PC-9 (cell line): Measurements from ENCODE around the gene ADARB2. TPM values are rescaled to one million over a fixed set of nuclear protein-coding genes. Genes with fewer than 3 reads are reported as not detected.

Experiments
- BruUV-seq: library from RNA; stranded (reverse); fragments of 400-500 nt; replicated peaks from 2 replicates; lab custom pipeline; 2021; lab: Mats Ljungman, UMichigan
- CTCF ChIA-PET: fragments of 300-600 bp; sonication (Branson Sonifier 250); formaldehyde crosslinking; loops from one replicate; lab custom pipeline; 2022; ENCODE audit warnings: antibody characterized with exemption; lab: Charles Lee
- POLR2A ChIA-PET: fragments of 300-600 bp; sonication (Branson Sonifier 250); formaldehyde crosslinking; loops from one replicate; lab custom pipeline; 2022; ENCODE audit warnings: antibody characterized with exemption; ENCODE audit not compliant: unreplicated experiment; lab: Charles Lee
- DNase-seq, 2 experiments: peaks; one replicate each; pipeline versions ENCODE4 v3.0.0 to v3.0.0-alpha.2; 2015 to 2022; ENCODE audit warnings: mixed read lengths in 1 of 2
- H2AFZ ChIP-seq: fragments of 200-600 bp; sonication (generic); 2 replicates; pipeline ENCODE4 v1.8.1; 2017; ENCODE audit warnings: antibody characterized with exemption
- H3F3A ChIP-seq: fragments of 200-600 bp; sonication (generic); 2 replicates; pipeline ENCODE4 v1.8.1; 2017; ENCODE audit warnings: antibody characterized with exemption, mild to moderate bottlenecking, low read depth; ENCODE audit not compliant: insufficient read depth
- H3K27ac ChIP-seq: fragments of 200-600 bp; sonication (generic); 2 replicates; pipeline ENCODE4 v1.6.1; 2016; ENCODE audit warnings: mixed run types
- H3K27me3 ChIP-seq: fragments of 200-600 bp; sonication (generic); 2 replicates; pipeline ENCODE4 v1.6.1; 2016; ENCODE audit warnings: low read depth, mixed run types; ENCODE audit not compliant: insufficient read depth
- H3K36me3 ChIP-seq: fragments of 200-600 bp; sonication (generic); 2 replicates; pipeline ENCODE4 v1.6.1; 2016; ENCODE audit warnings: low read depth, mixed run types
- H3K4me1 ChIP-seq: fragments of 200-600 bp; sonication (generic); replicated peaks from 2 replicates; pipeline ENCODE4 v1.6.1; 2016; ENCODE audit warnings: mixed run types; ENCODE audit not compliant: insufficient read depth
- H3K4me2 ChIP-seq: fragments of 200-600 bp; sonication (generic); 2 replicates; pipeline ENCODE4 v1.6.1; 2017; ENCODE audit warnings: mixed run types
- H3K4me3 ChIP-seq: fragments of 200-600 bp; sonication (generic); 2 replicates; pipeline ENCODE4 v1.6.1; 2016; ENCODE audit warnings: mixed run types
- H3K79me2 ChIP-seq: fragments of 200-600 bp; sonication (generic); 2 replicates; pipeline ENCODE4 v1.6.1; 2017; ENCODE audit warnings: low read depth, mixed run types
- H3K9me2 ChIP-seq: fragments of 200-600 bp; sonication (generic); 2 replicates; pipeline ENCODE4 v1.8.1; 2017; ENCODE audit warnings: mild to moderate bottlenecking; ENCODE audit not compliant: insufficient read depth
- H3K9me3 ChIP-seq: fragments of 200-600 bp; sonication (generic); 2 replicates; pipeline ENCODE4 v1.8.1; 2016; ENCODE audit warnings: low read depth; ENCODE audit not compliant: insufficient read depth
- H4K20me1 ChIP-seq: fragments of 200-600 bp; sonication (generic); 2 replicates; pipeline ENCODE4 v1.8.1; 2017; ENCODE audit not compliant: insufficient read depth
- CTCF ChIP-seq: fragments of 200-600 bp; sonication (generic); conservative IDR thresholded peaks from 2 replicates; pipeline ENCODE4 v1.6.1; 2017; ENCODE audit warnings: mixed run types, antibody characterized with exemption, mild to moderate bottlenecking, moderate library complexity
- EZH2 ChIP-seq: fragments of 200-600 bp; sonication (generic); IDR thresholded peaks from 2 replicates; pipeline ENCODE4 v1.8.0; 2017; ENCODE audit warnings: antibody characterized with exemption, low read depth
- intact Hi-C: fragments of 100-400 bp; cut with micrococcal nuclease; formaldehyde crosslinking; loops from one replicate; pipeline ENCODE4 v1.10.0; 2022; ENCODE audit not compliant: unreplicated experiment
- total RNA-seq: library from RNA; stranded (reverse); gene quantifications from 2 replicates; pipeline ENCODE4 v1.2.3, GENCODE V29; 2021

Gene ADARB2
- total RNA-seq, 1 experiment from 2014 or later: not detected

- Histone ChIP-seq H3K4me1 (no peaks in the 10 kb centered on the region), H3K9me3 (no peaks in the 10 kb centered on the region), H3K79me2 (no peaks in the 10 kb centered on the region), H3F3A (no peaks in the 10 kb centered on the region), H2AFZ (no peak overlapping the region), H3K4me3 (no peak overlapping the region), H4K20me1 (no peaks in the 10 kb centered on the region), H3K27ac (no peak overlapping the region), H3K27me3 (peaks cover 67% of the 10 kb centered on the region), H3K36me3 (no peaks in the 10 kb centered on the region), H3K4me2 (no peak overlapping the region), H3K9me2 (no peaks in the 10 kb centered on the region)
- no peak for DNase-seq
- no TSS peak for BruUV-seq
- ChIA-PET CTCF (no interaction called here), POLR2A (no interaction called here)
- no peak for TF ChIP-seq CTCF
- no peak for TF ChIP-seq EZH2
- intact Hi-C loops: no loop called here
Measured at GRCh38 chr10:1411956-1412355, 325.4 kb downstream of the ADARB2 start.

GRCh38 chr10:1411451-1411850, 325.9 kb downstream of the ADARB2 start:
- no peaks in the 10 kb centered on the region for H3K36me3 ChIP-seq
- no peaks in the 10 kb centered on the region for H3K79me2 ChIP-seq
- no peaks in the 10 kb centered on the region for H3K9me3 ChIP-seq
- no peaks in the 10 kb centered on the region for H3K9me2 ChIP-seq
- POLR2A ChIA-PET: no interaction called here
- BruUV-seq: no TSS peak
- H3K4me3 ChIP-seq: no peak overlapping the region
- no peak overlapping the region for H2AFZ ChIP-seq
- H3K27me3 ChIP-seq: peaks cover 68% of the 10 kb centered on the region
- H3K4me2 ChIP-seq: no peak overlapping the region
- no peak for DNase-seq
- H4K20me1 ChIP-seq: no peaks in the 10 kb centered on the region
- H3K4me1 ChIP-seq: no peaks in the 10 kb centered on the region
- H3F3A ChIP-seq: no peaks in the 10 kb centered on the region
- CTCF ChIA-PET: no interaction called here
- intact Hi-C loops: no loop called here
- H3K27ac ChIP-seq: no peak overlapping the region
- TF ChIP-seq EZH2: no peak
- TF ChIP-seq CTCF: no peak

- TF ChIP-seq CTCF (no peak), EZH2 (no peak)
- Histone ChIP-seq H4K20me1 (no peaks in the 10 kb centered on the region), H3K9me3 (no peaks in the 10 kb centered on the region), H3K9me2 (no peaks in the 10 kb centered on the region), H3K79me2 (no peaks in the 10 kb centered on the region), H3K27me3 (peaks cover 76% of the 10 kb centered on the region), H3K4me1 (no peaks in the 10 kb centered on the region), H3F3A (no peaks in the 10 kb centered on the region), H2AFZ (no peak overlapping the region), H3K4me3 (no peak overlapping the region), H3K27ac (no peak overlapping the region), H3K4me2 (no peak overlapping the region), H3K36me3 (no peaks in the 10 kb centered on the region)
- no TSS peak for BruUV-seq
- POLR2A ChIA-PET: no interaction called here
- CTCF ChIA-PET: no interaction called here
- no peak for DNase-seq
- intact Hi-C loops: no loop called here
Measured at GRCh38 chr10:1410469-1411395, 326.6 kb downstream of the ADARB2 start.
